Measurements from ENCODE around the gene BDH2. TPM values are rescaled to one million over a fixed set of nuclear protein-coding genes. Genes with fewer than 3 reads are reported as not detected.

Gene BDH2
- total RNA-seq, 3 donors from 2014 or later, result 6.7 to 9.0 (median 7.3) TPM

Other genes with a start within 250 kb of the BDH2 start
- 10 to 100 TPM; 29.0 to 36.9 (median 29.1) TPM for gene CISD2, start 230.8 kb downstream of the BDH2 start, total RNA-seq
- under 1 TPM; 0.47 to 0.68 (median 0.56) TPM for gene SLC9B1, start 80.1 kb downstream of the BDH2 start, total RNA-seq
- gene SLC9B2, start 23.1 kb downstream of the BDH2 start, total RNA-seq, result 10 to 100 TPM; 41.7 to 47.0 (median 44.4) TPM
- gene CENPE, start 98.5 kb upstream of the BDH2 start, total RNA-seq, result 1 to 10 TPM; 1.6 to 3.4 (median 2.6) TPM